ENCODE measurements around the gene HEPACAM. TPM values are rescaled to one million over a fixed set of nuclear protein-coding genes. Genes with fewer than 3 reads are reported as not detected.

The HEPACAM gene
- polyA plus RNA-seq, 2 of the 4 experiments (the other 2 are of a cell fraction) = not detected

DNA sequence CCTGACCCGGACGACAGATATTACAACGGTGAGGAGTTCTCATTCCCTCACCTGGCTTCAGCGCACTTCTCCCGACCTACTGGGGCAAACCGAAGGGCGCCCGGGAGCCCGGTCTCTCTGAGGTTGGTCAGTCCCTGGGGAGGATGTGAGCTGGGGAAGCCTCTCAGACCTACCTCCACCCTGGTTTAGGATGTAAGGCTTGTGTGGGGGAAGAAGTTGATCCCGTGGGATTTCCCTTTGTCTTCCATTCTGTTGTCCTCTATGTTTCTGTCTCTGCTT lies 58.3 kb downstream of the HEPACAM start:
- FAIRE-seq (no peak), ATAC-seq (no peak), DNase-seq (ENCODE audit: low read depth in 1 of 2, low spot score in 1 of 2) (no peak)
- no peak overlapping the region for H3K4me3 ChIP-seq
- WGBS (ENCODE audit: missing lambda C conversion rate) = 91% methylated on average over 7 of the region's 10 CpGs
- no peak overlapping the region for H3K27ac ChIP-seq
- ChIA-PET POLR2A (no interaction called here), CTCF (interaction anchor here (1.1 to 5.5 kb wide), 6 partner anchors 11 to 238 kb away, joined by 3 to 38 read pairs (median 4); partner anchors contain the start of genes CCDC15 and ROBO3)
- peaks cover 6% of the 10 kb centered on the region; the same call in 1 of the 3 replicates for H3K4me1 ChIP-seq
- no peak overlapping the region for H3K4me2 ChIP-seq
- H3K9me3 ChIP-seq = no peaks in the 10 kb centered on the region
- TF ChIP-seq HDAC2 (IDR thresholded peaks at IDR 0.05) (no peak), CBX8 (IDR thresholded peaks at IDR 0.05) (no peak), RAD21 (conservative IDR thresholded peaks at IDR 0.05 in 1 of 2, IDR thresholded peaks at IDR 0.05 in 1 of 2) (no peak), RARB (CRISPR knock-in tag; IDR thresholded peaks at IDR 0.05) (no peak), RCOR1 (IDR thresholded peaks at IDR 0.05; ENCODE audit: low read depth, low read length) (no peak), CHD2 (IDR thresholded peaks at IDR 0.05; ENCODE audit: low read length, partially characterized antibody) (no peak), CEBPB (IDR thresholded peaks at IDR 0.05) (no peak), NR3C1 (IDR thresholded peaks at IDR 0.05) (no peak), FOXS1 (CRISPR knock-in tag; IDR thresholded peaks at IDR 0.05) (no peak)
- TF ChIP-seq, protein P1, sequence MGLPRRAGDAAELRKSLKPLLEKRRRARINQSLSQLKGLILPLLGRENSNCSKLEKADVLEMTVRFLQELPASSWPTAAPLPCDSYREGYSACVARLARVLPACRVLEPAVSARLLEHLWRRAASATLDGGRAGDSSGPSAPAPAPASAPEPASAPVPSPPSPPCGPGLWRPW (IDR thresholded peaks at IDR 0.05) = no peak
- TF ChIP-seq, protein P2, sequence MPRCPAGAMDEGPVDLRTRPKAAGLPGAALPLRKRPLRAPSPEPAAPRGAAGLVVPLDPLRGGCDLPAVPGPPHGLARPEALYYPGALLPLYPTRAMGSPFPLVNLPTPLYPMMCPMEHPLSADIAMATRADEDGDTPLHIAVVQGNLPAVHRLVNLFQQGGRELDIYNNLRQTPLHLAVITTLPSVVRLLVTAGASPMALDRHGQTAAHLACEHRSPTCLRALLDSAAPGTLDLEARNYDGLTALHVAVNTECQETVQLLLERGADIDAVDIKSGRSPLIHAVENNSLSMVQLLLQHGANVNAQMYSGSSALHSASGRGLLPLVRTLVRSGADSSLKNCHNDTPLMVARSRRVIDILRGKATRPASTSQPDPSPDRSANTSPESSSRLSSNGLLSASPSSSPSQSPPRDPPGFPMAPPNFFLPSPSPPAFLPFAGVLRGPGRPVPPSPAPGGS (IDR thresholded peaks at IDR 0.05) = no peak

DNA sequence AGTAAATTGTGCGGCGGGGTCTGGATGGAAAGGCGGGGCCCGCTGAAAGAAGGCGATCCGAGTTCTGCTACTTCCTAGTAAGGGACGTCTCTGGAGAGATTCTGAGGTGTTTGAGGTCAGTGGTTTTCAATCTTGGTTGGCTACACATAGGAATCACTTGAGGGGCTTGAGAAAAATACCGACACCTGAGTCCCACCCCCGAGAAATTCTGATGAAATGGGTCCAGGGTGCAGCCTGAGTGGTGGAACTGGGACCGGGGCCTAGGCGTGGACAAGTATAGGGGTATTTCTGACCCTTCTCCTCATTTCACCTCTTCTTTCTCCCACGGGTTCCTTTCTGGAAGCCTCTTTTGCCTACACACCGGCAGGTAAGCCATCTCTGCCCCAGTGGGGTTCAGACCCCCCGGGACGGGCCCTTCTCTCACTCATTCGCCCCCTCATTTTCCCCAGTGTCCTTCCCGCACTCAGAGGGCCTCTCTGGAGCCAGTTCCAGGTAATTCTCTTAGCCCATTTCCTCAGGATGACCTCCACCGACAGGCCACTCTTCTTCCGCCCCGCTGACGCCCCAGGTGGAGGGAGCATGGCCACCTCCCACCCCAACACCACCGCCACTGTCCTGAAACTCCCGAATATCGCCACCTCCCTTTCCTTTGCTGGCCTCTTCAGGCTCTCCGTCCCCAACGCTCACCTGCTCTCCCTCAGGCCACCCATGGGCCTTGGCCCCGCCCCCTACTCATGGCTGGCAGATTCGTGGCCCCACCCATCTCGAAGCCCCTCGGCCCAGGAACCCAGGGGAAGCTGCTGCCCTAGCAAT lies 58.8 kb downstream of the HEPACAM start:
- H3K4me1 ChIP-seq = peaks cover 6% of the 10 kb centered on the region; the same call in 1 of the 3 replicates
- 82% methylated on average over 30 of the region's 30 CpGs for WGBS (ENCODE audit: missing lambda C conversion rate)
- H3K9me3 ChIP-seq = no peaks in the 10 kb centered on the region
- ATAC-seq (no peak), DNase-seq (ENCODE audit: low read depth in 1 of 2, low spot score in 1 of 2) (no peak), FAIRE-seq (no peak)
- H3K4me2 ChIP-seq = peak overlapping the region; percentile 97
- peak overlapping the region; percentile 61 for H3K4me3 ChIP-seq
- POLR2A ChIA-PET = interaction anchor here (0.5 to 1.8 kb wide), 19 partner anchors 10 to 254 kb away, joined by 3 to 35 read pairs (median 4); partner anchors contain the start of genes CCDC15, MSANTD2, ROBO4 and TBRG1
- H3K27ac ChIP-seq = peak overlapping the region; percentile 92 to 94
- CTCF ChIA-PET = interaction anchor here (0.6 to 5.5 kb wide), 38 partner anchors 8 to 472 kb away, joined by 3 to 38 read pairs (median 4); partner anchors contain the start of genes CCDC15, ROBO3 and ROBO4
- no peak for TF ChIP-seq JUN (IDR thresholded peaks at IDR 0.05)
- no peak for TF ChIP-seq HOXA7 (CRISPR knock-in tag; IDR thresholded peaks at IDR 0.05)
- no peak for TF ChIP-seq TFCP2L1 (CRISPR knock-in tag; IDR thresholded peaks at IDR 0.05)

DNA sequence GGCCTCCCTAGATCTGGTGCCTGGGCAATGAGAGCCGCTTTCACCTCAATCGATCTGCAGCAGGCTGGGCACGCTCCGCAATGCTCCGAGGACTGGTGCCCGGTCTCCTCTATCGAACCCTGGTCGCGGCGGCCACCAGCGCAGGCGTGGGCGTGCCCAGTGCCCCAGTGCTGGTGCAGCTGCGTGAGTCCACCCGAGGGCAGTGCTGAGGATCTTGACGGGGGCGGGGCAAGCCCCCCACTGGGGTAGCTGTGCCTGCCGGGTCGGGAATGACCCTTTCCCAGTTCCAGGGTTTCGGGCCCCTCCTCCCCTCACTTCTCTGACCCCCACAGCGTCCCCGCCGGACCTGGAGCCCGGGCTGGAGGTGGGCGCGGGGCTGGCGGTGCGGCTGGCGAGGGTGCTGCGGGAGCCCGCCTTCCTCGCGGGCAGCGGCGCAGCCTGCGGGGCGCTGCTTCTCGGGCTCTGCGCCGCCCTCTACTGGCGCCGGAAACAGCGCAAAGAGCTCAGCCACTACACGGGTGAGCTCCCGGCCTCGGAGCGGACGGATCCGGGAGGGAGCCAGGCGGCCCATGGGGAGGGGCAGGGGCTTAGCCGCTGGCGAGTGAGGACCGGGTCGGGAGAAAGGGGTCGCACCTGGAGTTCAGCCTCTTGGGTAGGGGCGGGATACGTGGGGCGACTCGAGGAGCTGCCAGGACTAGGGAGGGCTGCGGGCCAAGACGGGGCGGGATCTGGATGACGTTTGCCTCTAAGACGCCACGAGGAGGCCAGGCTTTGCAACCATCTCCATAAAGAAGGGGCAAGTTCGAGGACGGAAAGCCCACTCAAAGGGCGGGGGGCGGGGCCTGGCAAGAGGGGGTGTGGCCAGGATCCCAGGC lies 59.7 kb downstream of the HEPACAM start:
- CTCF ChIA-PET = interaction anchor here (0.6 to 5.5 kb wide), 36 partner anchors 9 to 471 kb away, joined by 3 to 38 read pairs (median 4); partner anchors contain the start of genes CCDC15, ROBO3 and ROBO4
- Histone ChIP-seq H3K4me1 (peaks cover 6% of the 10 kb centered on the region; the same call in 1 of the 3 replicates), H3K9me3 (no peaks in the 10 kb centered on the region), H3K4me3 (peak overlapping the region; percentile 61), H3K27ac (peak overlapping the region; percentile 92 to 94), H3K4me2 (peak overlapping the region; percentile 97)
- POLR2A ChIA-PET = interaction anchor here (0.5 to 1.8 kb wide), 19 partner anchors 9 to 253 kb away, joined by 3 to 35 read pairs (median 4); partner anchors contain the start of genes CCDC15, MSANTD2, ROBO4 and TBRG1
- peak; percentile 76 to 90 for DNase-seq (ENCODE audit: low read depth in 1 of 2, low spot score in 1 of 2)
- no peak for FAIRE-seq
- 0% methylated on average over 15 of the region's 69 CpGs for WGBS (ENCODE audit: missing lambda C conversion rate)
- ATAC-seq = peak; percentile 91 to 97
- no peak for TF ChIP-seq KDM5A (IDR thresholded peaks at IDR 0.05)
- no peak for TF ChIP-seq CHD2 (IDR thresholded peaks at IDR 0.05; ENCODE audit: low read length, partially characterized antibody)
- TF ChIP-seq FOSL2 (IDR thresholded peaks at IDR 0.05) = no peak
- no peak for TF ChIP-seq FOSL2 (CRISPR knock-in tag; IDR thresholded peaks at IDR 0.05)
- TF ChIP-seq, protein P3, sequence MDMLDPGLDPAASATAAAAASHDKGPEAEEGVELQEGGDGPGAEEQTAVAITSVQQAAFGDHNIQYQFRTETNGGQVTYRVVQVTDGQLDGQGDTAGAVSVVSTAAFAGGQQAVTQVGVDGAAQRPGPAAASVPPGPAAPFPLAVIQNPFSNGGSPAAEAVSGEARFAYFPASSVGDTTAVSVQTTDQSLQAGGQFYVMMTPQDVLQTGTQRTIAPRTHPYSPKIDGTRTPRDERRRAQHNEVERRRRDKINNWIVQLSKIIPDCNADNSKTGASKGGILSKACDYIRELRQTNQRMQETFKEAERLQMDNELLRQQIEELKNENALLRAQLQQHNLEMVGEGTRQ (IDR thresholded peaks at IDR 0.05) = no peak
- no peak for TF ChIP-seq TFCP2L1 (CRISPR knock-in tag; IDR thresholded peaks at IDR 0.05)
- TF ChIP-seq POLR2AphosphoS2 (conservative IDR thresholded peaks at IDR 0.05; ENCODE audit: low read length) = no peak
- TF ChIP-seq, protein P4, sequence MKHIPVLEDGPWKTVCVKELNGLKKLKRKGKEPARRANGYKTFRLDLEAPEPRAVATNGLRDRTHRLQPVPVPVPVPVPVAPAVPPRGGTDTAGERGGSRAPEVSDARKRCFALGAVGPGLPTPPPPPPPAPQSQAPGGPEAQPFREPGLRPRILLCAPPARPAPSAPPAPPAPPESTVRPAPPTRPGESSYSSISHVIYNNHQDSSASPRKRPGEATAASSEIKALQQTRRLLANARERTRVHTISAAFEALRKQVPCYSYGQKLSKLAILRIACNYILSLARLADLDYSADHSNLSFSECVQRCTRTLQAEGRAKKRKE (CRISPR knock-in tag; IDR thresholded peaks at IDR 0.05; ENCODE audit: low read depth) = no peak
- no peak for TF ChIP-seq RFX5 (IDR thresholded peaks at IDR 0.05)
- no peak for TF ChIP-seq KDM1A (IDR thresholded peaks at IDR 0.05; ENCODE audit: low read depth)
- TF ChIP-seq ZC3H11A (IDR thresholded peaks at IDR 0.05) = no peak
- no peak for TF ChIP-seq ZNF302 (CRISPR knock-in tag; IDR thresholded peaks at IDR 0.05)
- TF ChIP-seq JUN (IDR thresholded peaks at IDR 0.05) = 0 out of 5 replicates have a peak, but pooled peaks of 1 of the 2 experiments have one; percentile 43
- TF ChIP-seq POLR2A (IDR thresholded peaks at IDR 0.05; ENCODE audit: low read length) = peak; percentile 49
- TF ChIP-seq HOXB5 (CRISPR knock-in tag; IDR thresholded peaks at IDR 0.05) = no peak
- TF ChIP-seq RAD21 (conservative IDR thresholded peaks at IDR 0.05 in 1 of 2, IDR thresholded peaks at IDR 0.05 in 1 of 2) = peak; percentile 17 to 45; a peak in 3 of 5 replicates
- TF ChIP-seq HOXA7 (CRISPR knock-in tag; IDR thresholded peaks at IDR 0.05) = no peak
- TF ChIP-seq, protein P5, sequence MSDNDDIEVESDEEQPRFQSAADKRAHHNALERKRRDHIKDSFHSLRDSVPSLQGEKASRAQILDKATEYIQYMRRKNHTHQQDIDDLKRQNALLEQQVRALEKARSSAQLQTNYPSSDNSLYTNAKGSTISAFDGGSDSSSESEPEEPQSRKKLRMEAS (IDR thresholded peaks at IDR 0.05) = peak; percentile 44

Measured in A549 (cell line).